ENCODE data around the gene DFFB. TPM values are rescaled to one million over a fixed set of nuclear protein-coding genes. Genes with fewer than 3 reads are reported as not detected.

The DFFB gene
- total and polyA plus RNA-seq, 8 donors = 3.3 to 8.6 (median 5.2) TPM

DNA sequence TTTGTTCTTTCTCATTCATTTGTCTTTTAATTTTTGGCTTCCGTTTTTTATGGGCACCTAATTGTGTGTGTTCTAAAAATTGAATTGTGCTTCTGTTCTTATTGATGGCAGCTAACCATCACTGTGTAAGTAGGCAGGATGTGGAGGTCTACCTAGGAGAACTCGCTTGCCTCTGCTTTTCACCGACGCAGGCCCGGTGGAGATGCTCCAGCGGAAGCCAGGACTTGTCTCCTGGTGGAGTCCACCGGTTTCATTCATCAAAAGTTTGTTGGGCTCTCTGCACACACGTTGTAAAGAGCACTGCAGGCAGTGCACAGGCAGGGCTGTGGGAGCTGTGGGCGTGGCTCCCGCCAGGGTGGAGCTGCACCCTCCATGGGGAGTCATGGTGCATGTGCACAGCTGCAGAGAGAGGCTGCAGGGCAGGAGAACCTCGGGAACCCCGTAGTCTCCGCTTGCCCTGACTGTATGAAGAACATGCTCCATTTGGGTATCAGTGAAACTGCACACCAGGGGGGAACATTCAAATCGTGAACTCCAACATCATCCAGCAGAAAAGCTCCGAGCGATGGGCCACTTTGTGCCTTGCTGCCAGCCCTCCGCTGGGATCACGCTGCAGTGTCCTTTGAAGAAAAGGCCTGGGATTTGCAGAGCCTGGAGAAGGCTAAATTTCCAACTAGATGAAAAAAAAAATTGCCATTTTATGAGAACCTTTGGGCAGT lies 48.8 kb downstream of the DFFB start:
- FAIRE-seq = no peak
- no peak overlapping the region for H3K4me3 ChIP-seq
- WGBS, 2 donors = 86 to 87% methylated on average over 18 of the region's 18 CpGs

DNA sequence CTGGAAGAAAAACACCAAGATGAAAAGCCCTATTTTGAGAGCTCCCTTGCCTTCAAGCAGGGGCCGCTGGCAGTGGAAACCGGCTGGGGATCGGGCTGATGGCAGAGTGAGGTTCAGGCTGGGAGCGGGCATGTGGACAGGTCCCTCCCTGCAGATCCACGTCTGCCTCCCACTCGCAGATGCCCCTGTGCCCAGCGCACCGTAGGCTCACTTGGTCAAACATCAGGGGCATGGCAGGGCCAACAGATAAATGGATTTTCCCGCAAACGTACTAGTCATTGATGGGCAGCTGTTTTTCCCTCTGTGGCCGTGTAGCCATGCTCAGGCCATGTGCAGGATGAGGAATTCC lies 49.4 kb downstream of the DFFB start:
- ATAC-seq (no peak), DNase-seq (no peak), FAIRE-seq (no peak)
- Histone ChIP-seq H3K4me3 (no peak overlapping the region), H3K4me1 (no peaks in the 10 kb centered on the region), H3K27ac (no peak overlapping the region), H3K27me3 (no peaks in the 10 kb centered on the region), H3K9me3 (no peaks in the 10 kb centered on the region), H3K36me3 (no peaks in the 10 kb centered on the region)
- 77 to 84% methylated on average over 11 of the region's 11 CpGs for WGBS, 2 donors
- intact Hi-C loops (cut with DNase I) = no loop called here
- TF ChIP-seq, protein P1, sequence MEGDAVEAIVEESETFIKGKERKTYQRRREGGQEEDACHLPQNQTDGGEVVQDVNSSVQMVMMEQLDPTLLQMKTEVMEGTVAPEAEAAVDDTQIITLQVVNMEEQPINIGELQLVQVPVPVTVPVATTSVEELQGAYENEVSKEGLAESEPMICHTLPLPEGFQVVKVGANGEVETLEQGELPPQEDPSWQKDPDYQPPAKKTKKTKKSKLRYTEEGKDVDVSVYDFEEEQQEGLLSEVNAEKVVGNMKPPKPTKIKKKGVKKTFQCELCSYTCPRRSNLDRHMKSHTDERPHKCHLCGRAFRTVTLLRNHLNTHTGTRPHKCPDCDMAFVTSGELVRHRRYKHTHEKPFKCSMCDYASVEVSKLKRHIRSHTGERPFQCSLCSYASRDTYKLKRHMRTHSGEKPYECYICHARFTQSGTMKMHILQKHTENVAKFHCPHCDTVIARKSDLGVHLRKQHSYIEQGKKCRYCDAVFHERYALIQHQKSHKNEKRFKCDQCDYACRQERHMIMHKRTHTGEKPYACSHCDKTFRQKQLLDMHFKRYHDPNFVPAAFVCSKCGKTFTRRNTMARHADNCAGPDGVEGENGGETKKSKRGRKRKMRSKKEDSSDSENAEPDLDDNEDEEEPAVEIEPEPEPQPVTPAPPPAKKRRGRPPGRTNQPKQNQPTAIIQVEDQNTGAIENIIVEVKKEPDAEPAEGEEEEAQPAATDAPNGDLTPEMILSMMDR (IDR thresholded peaks at IDR 0.05) = no peak

More for the DNA sequence above, 48.8 kb downstream of the DFFB start:
- no peaks in the 10 kb centered on the region for H3K9me3 ChIP-seq
- no peak overlapping the region for H3K27ac ChIP-seq
- no peaks in the 10 kb centered on the region for H3K36me3 ChIP-seq
- no peaks in the 10 kb centered on the region for H3K27me3 ChIP-seq
- no peaks in the 10 kb centered on the region for H3K4me1 ChIP-seq
- no peak for DNase-seq
- TF ChIP-seq, protein P1 (IDR thresholded peaks at IDR 0.05) = no peak
- no peak for ATAC-seq
- intact Hi-C loops (cut with DNase I) = no loop called here

- H3K27me3 ChIP-seq = no peaks in the 10 kb centered on the region
- no peak overlapping the region for H3K27ac ChIP-seq
- H3K4me3 ChIP-seq = no peak overlapping the region
- no peaks in the 10 kb centered on the region for H3K4me1 ChIP-seq
- no peaks in the 10 kb centered on the region for H3K36me3 ChIP-seq
- FAIRE-seq (no peak), ATAC-seq (no peak), DNase-seq (no peak)
- no peaks in the 10 kb centered on the region for H3K9me3 ChIP-seq
- WGBS, 2 donors = 65 to 74% methylated on average over 22 of the region's 22 CpGs
- TF ChIP-seq, protein P1 (IDR thresholded peaks at IDR 0.05) = no peak
- intact Hi-C loops (cut with DNase I) = no loop called here
Measured at GRCh38 chr1:3907031-3907534, 49.8 kb downstream of the DFFB start.

DNA sequence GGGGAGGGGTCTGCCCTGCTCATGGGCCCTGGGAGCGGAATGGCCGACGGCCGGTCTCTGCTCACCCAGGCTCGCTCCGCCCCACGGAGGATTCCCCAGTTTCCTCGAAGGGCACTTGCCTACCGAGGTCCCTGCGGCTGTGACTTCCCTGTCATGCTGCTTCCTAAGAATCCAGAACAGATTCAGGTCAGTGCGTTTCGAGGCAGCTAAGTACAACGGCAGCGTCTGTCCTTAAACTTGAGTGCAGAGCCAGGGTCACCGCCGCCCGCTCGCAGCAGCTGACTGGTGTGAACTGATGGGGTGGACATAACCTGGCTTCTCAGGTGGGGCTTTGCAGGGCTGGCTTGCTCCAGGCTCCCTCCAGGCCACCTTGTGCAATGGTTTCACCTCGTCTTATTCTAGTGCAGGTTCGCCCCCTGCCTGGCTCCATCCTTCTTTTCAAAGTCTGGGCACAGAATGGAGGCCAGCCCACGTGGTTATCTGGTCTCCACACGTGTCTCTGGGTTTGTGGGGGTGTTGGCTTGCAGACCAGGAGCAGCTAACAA lies 50.4 kb downstream of the DFFB start:
- H3K27me3 ChIP-seq = no peaks in the 10 kb centered on the region
- WGBS, 2 donors = 78 to 83% methylated on average over 22 of the region's 22 CpGs
- H3K9me3 ChIP-seq = no peaks in the 10 kb centered on the region
- intact Hi-C loops (cut with DNase I) = no loop called here
- H3K27ac ChIP-seq = no peak overlapping the region
- H3K4me1 ChIP-seq = no peaks in the 10 kb centered on the region
- no peaks in the 10 kb centered on the region for H3K36me3 ChIP-seq
- DNase-seq (no peak), ATAC-seq (no peak), FAIRE-seq (no peak)
- no peak overlapping the region for H3K4me3 ChIP-seq
- TF ChIP-seq, protein P1 (IDR thresholded peaks at IDR 0.05) = no peak

Measured in pancreas (tissue), 10 donors.